ENCODE measurements around the gene PROC. TPM values are rescaled to one million over a fixed set of nuclear protein-coding genes. Genes with fewer than 3 reads are reported as not detected.
"Not testable (repeated sequence)": the region's sequence is repeated elsewhere in the genome, so short reads cannot be mapped to it uniquely, and the experiment has no call there.

PROC gene
- total RNA-seq, 2 experiments from 2014 or later, result not detected

GRCh38 chr2:127429291-127429690 lies 11.1 kb downstream of the PROC start:
- Mint-ChIP-seq H3K36me3 (no peaks in the 10 kb centered on the region), H3K4me1 (no peaks in the 10 kb centered on the region), H3K27me3 (peaks cover 6% of the 10 kb centered on the region), H3K9me3 (no peaks in the 10 kb centered on the region), H3K4me3 (no peak overlapping the region), H3K27ac (no peak overlapping the region)
- no peak for DNase-seq
- POLR2A ChIA-PET, result no interaction called here
- ATAC-seq (ENCODE audit: low read depth), result no peak

GRCh38 chr2:127429844-127430425 lies 11.7 kb downstream of the PROC start:
- no peak overlapping the region for H3K4me3 Mint-ChIP-seq
- no peaks in the 10 kb centered on the region for H3K36me3 Mint-ChIP-seq
- H3K4me1 Mint-ChIP-seq, result no peaks in the 10 kb centered on the region
- POLR2A ChIA-PET, result no interaction called here
- no peak overlapping the region for H3K27ac Mint-ChIP-seq
- DNase-seq, result no peak
- H3K9me3 Mint-ChIP-seq, result no peaks in the 10 kb centered on the region
- ATAC-seq (ENCODE audit: low read depth), result no peak
- peaks cover 2% of the 10 kb centered on the region for H3K27me3 Mint-ChIP-seq

DNA sequence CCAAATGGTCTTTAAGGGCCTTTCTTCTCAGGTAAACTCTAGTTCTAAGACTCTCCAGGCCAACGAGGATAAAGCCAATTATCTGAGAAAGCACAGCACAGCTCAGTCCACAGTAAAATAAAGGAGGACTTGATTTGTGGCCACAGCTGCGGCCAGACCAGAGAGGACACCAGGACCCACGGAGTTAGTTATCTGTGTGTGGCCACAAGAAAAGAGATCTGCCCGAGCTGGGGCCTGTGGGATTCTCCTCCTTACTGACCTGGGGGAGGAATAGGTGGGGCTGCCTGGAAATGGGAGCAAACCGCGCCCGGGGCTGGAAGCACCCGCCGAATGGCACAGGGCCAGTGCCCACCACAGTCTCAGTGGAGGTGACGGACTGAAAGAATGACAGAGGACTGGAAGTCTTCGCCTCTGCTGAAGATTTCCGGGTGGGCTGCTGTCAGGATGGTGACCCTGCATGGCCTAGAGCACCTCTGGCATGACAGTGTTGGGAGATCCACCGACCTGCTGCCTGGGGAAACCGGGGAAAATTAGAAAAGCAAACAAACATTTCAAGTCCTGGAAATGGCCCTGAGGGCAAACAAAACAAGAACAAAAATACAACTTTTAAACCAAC lies 13.3 kb downstream of the PROC start:
- no peaks in the 10 kb centered on the region for H3K4me1 Mint-ChIP-seq
- no peaks in the 10 kb centered on the region for H3K36me3 Mint-ChIP-seq
- no peak overlapping the region for H3K4me3 Mint-ChIP-seq
- ATAC-seq (ENCODE audit: low read depth) (no peak), DNase-seq (no peak)
- POLR2A ChIA-PET, result no interaction called here
- no peaks in the 10 kb centered on the region for H3K9me3 Mint-ChIP-seq
- H3K27ac Mint-ChIP-seq, result no peak overlapping the region
- no peaks in the 10 kb centered on the region for H3K27me3 Mint-ChIP-seq

- ATAC-seq (ENCODE audit: low read depth) (no peak), DNase-seq (no peak)
- no peak overlapping the region for H3K4me3 Mint-ChIP-seq
- no peak overlapping the region for H3K27ac Mint-ChIP-seq
- H3K27me3 Mint-ChIP-seq, result peaks cover 2% of the 10 kb centered on the region
- no peaks in the 10 kb centered on the region for H3K4me1 Mint-ChIP-seq
- POLR2A ChIA-PET, result no interaction called here
- no peaks in the 10 kb centered on the region for H3K36me3 Mint-ChIP-seq
- peaks cover 2% of the 10 kb centered on the region for H3K9me3 Mint-ChIP-seq
Measured at GRCh38 chr2:127434515-127434914, 16.3 kb downstream of the PROC start.

- H3K4me3 Mint-ChIP-seq, result no peak overlapping the region
- peaks cover 4% of the 10 kb centered on the region for H3K27me3 Mint-ChIP-seq
- POLR2A ChIA-PET, result no interaction called here
- H3K36me3 Mint-ChIP-seq, result no peaks in the 10 kb centered on the region
- no peak for ATAC-seq (ENCODE audit: low read depth)
- H3K9me3 Mint-ChIP-seq, result peaks cover 4% of the 10 kb centered on the region
- no peak for DNase-seq
- H3K4me1 Mint-ChIP-seq, result no peaks in the 10 kb centered on the region
- H3K27ac Mint-ChIP-seq, result no peak overlapping the region
Measured at GRCh38 chr2:127437056-127437455, 18.8 kb downstream of the PROC start.

DNA sequence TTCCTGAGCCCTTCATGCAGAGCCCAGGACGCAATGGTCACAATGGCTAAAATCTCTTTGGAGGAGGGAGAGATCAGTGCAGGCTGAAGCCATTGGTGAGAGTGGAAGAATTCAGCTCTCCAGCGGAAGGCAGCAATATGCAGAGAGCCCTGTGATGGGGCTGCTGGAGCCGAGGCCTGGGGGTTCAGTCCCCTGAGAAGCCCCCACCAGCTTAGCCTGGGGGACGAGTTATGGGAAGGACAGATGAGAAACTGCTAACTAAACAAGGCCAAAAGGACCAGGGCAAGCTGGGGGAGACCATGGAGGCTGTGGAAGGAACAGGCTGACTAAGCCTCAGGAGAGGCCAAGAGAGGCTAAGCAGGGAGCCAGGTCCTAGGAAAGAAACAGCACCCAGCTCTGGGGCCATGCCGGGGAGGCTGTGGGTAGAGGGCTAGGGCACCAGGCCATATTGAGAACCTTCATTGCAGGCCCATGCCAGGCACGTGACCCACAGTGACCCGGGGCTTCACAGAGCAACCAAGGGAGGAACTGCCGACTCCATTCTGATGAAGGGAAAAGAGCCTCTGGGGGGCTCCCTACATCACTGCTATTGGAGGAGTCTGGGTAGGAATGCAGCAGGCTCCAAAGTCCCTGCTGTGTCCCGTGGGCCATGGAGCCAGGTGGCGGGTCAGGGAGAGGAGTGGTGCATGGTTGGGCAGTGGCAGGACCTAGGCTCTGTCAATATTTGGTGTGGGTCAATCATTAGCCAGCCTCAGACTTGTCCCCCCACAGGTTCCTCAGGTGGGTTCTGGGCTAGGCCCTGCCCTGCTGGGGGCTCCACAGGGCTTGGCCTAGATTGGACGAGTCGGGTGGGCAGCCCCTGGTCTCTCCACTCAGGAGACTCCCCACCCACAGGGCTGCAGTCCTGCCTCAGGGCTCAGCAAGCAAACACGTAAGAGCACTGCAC lies 19.8 kb downstream of the PROC start:
- no peak overlapping the region for H3K27ac Mint-ChIP-seq
- H3K27me3 Mint-ChIP-seq, result peaks cover 5% of the 10 kb centered on the region
- no peak overlapping the region for H3K4me3 Mint-ChIP-seq
- DNase-seq (no peak), ATAC-seq (ENCODE audit: low read depth) (no peak)
- POLR2A ChIA-PET, result no interaction called here
- H3K36me3 Mint-ChIP-seq, result no peaks in the 10 kb centered on the region
- peaks cover 7% of the 10 kb centered on the region for H3K9me3 Mint-ChIP-seq
- no peaks in the 10 kb centered on the region for H3K4me1 Mint-ChIP-seq

DNA sequence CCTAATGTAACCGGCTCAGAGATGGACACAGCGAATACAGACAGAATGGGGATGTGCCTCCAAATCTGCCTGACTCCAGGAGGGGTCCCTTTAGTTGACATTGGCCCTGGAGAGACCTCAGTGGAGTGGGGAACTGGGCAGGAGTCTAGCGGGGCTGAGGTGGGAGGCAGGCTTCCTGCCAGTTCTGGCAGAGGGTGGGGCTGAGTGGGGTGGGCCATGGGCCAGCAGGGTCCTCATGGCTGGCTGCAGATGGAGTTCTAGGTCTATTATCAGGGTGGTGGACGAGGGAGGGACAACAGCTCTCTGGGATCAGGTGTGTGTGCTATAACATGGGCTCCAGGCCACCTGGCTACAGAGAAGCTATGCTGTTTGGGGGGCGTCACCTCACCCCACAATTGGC lies 21.1 kb downstream of the PROC start:
- DNase-seq (no peak), ATAC-seq (ENCODE audit: low read depth) (no peak)
- Mint-ChIP-seq H3K4me1 (no peaks in the 10 kb centered on the region), H3K9me3 (peaks cover 8% of the 10 kb centered on the region), H3K27me3 (peaks cover 6% of the 10 kb centered on the region), H3K4me3 (no peak overlapping the region), H3K36me3 (no peaks in the 10 kb centered on the region), H3K27ac (no peak overlapping the region)
- POLR2A ChIA-PET, result no interaction called here

DNA sequence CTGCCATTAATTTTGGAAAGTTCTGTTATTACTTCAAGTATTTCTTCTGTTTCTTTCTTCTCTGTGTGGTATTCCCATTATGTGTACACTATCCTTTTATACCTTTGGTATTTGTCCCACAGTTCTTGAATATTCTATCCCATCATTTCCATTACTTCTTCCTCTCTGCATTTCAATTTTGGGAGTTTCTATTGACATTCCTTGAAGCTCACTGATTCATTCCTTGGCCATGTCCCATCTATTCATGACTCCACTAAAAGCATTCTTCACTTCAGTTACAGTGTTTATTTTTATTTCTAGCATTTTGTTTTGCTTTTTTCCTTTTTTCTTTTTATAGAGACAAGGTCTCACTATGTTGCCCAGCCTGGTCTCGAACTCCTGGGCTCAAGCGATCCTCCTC lies 30.3 kb downstream of the PROC start:
- ATAC-seq (ENCODE audit: low read depth) (no peak), DNase-seq (no peak)
- H3K36me3 Mint-ChIP-seq, result peaks cover 8% of the 10 kb centered on the region
- H3K4me1 Mint-ChIP-seq, result peaks cover 1% of the 10 kb centered on the region
- no peak overlapping the region for H3K27ac Mint-ChIP-seq
- no peak overlapping the region for H3K4me3 Mint-ChIP-seq
- POLR2A ChIA-PET, result no interaction called here
- peaks cover 6% of the 10 kb centered on the region for H3K9me3 Mint-ChIP-seq
- peaks cover 7% of the 10 kb centered on the region for H3K27me3 Mint-ChIP-seq

- Mint-ChIP-seq H3K27ac (no peak overlapping the region), H3K4me1 (peaks cover 1% of the 10 kb centered on the region), H3K4me3 (no peak overlapping the region), H3K9me3 (peaks cover 5% of the 10 kb centered on the region), H3K27me3 (peaks cover 7% of the 10 kb centered on the region), H3K36me3 (peaks cover 8% of the 10 kb centered on the region)
- POLR2A ChIA-PET, result no interaction called here
- DNase-seq, result no peak
- ATAC-seq (ENCODE audit: low read depth), result no peak
Measured at GRCh38 chr2:127449414-127449813, 31.2 kb downstream of the PROC start.

DNA sequence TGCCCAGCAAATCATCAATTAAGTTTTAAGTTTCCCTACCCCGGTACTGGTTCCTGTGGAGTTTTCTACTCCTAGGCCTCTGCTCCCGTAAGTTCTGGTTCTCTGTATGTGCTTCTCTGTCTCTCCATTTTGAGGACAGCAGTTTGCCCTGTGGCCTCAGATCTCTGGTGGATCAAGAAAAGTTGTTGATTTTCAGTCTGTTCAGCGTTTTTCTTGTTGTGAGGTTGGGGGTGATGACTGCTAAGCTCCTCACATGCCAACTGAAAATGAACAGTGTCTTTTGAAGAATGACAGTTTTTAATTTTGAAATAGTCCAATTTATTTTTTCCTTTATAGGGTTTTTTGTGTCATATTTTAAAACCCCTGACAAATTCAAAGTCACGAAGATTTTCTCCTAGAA lies 31.7 kb downstream of the PROC start:
- Mint-ChIP-seq H3K27me3 (peaks cover 7% of the 10 kb centered on the region), H3K9me3 (peaks cover 4% of the 10 kb centered on the region), H3K27ac (no peak overlapping the region), H3K36me3 (peaks cover 8% of the 10 kb centered on the region), H3K4me3 (no peak overlapping the region), H3K4me1 (peaks cover 1% of the 10 kb centered on the region)
- POLR2A ChIA-PET, result no interaction called here
- DNase-seq (no peak), ATAC-seq (ENCODE audit: low read depth) (no peak)

GRCh38 chr2:127451981-127452380 lies 33.8 kb downstream of the PROC start:
- H3K27ac Mint-ChIP-seq, result no peak overlapping the region
- peaks cover 1% of the 10 kb centered on the region for H3K4me1 Mint-ChIP-seq
- no peaks in the 10 kb centered on the region for H3K9me3 Mint-ChIP-seq
- ATAC-seq (ENCODE audit: low read depth) (no peak), DNase-seq (no peak)
- H3K36me3 Mint-ChIP-seq, result peaks cover 4% of the 10 kb centered on the region
- peaks cover 3% of the 10 kb centered on the region for H3K27me3 Mint-ChIP-seq
- POLR2A ChIA-PET, result interaction anchor here (0.6 kb wide), 1 partner anchor 136 kb away, joined by 3 read pairs; no protein-coding TSS in a partner anchor
- H3K4me3 Mint-ChIP-seq, result no peak overlapping the region

- H3K27ac Mint-ChIP-seq; H3K4me1 Mint-ChIP-seq; H3K27me3 Mint-ChIP-seq; H3K36me3 Mint-ChIP-seq; ATAC-seq (ENCODE audit: low read depth); H3K4me3 Mint-ChIP-seq; H3K9me3 Mint-ChIP-seq; DNase-seq; POLR2A ChIA-PET: not testable (repeated sequence)
Measured at GRCh38 chr2:127452423-127452822, 34.2 kb downstream of the PROC start.

GRCh38 chr2:127453013-127453391 lies 34.8 kb downstream of the PROC start:
- ATAC-seq (ENCODE audit: low read depth), result no peak
- H3K27ac Mint-ChIP-seq, result no peak overlapping the region
- DNase-seq, result no peak
- H3K4me3 Mint-ChIP-seq, result no peak overlapping the region
- H3K4me1 Mint-ChIP-seq, result peaks cover 1% of the 10 kb centered on the region
- H3K36me3 Mint-ChIP-seq, result peaks cover 4% of the 10 kb centered on the region
- no peaks in the 10 kb centered on the region for H3K9me3 Mint-ChIP-seq
- H3K27me3 Mint-ChIP-seq, result no peaks in the 10 kb centered on the region
- POLR2A ChIA-PET, result no interaction called here
